NCI-H82 treated with DMSO at 0.1 percent for 48 hours (cell line): ENCODE results near the gene MACROD2.
A peak's percentile ranks its signal among the peaks of the same experiment; 100 is the strongest.
"Not testable (repeated sequence)": the region's sequence is repeated elsewhere in the genome, so short reads cannot be mapped to it uniquely, and the experiment has no call there.

Experiments
- DNase-seq: peaks from one replicate; lab custom pipeline; 2025; ENCODE audit not compliant: unreplicated experiment; lab: John Stamatoyannopoulos, UW

Gene MACROD2

GRCh38 chr20:15807271-15807670 lies 1812.0 kb downstream of the MACROD2 start:
- DNase-seq = no peak

- not testable (repeated sequence) for DNase-seq
These were observed 1812.5 kb downstream of the MACROD2 start for GRCh38 chr20:15807771-15808170.

GRCh38 chr20:15811951-15812350 lies 1816.6 kb downstream of the MACROD2 start:
- DNase-seq = peak; percentile 91

GRCh38 chr20:15812696-15813095 lies 1817.4 kb downstream of the MACROD2 start:
- DNase-seq = no peak

GRCh38 chr20:15814360-15814759 lies 1819.0 kb downstream of the MACROD2 start:
- no peak for DNase-seq

GRCh38 chr20:15814911-15815310 lies 1819.6 kb downstream of the MACROD2 start:
- DNase-seq = no peak

GRCh38 chr20:15817351-15817750 lies 1822.0 kb downstream of the MACROD2 start:
- no peak for DNase-seq

GRCh38 chr20:15818651-15819071 lies 1823.3 kb downstream of the MACROD2 start:
- no peak for DNase-seq

- DNase-seq = peak; percentile 99
These were observed 1828.4 kb downstream of the MACROD2 start for GRCh38 chr20:15823718-15824117.

- no peak for DNase-seq
These were observed 1832.3 kb downstream of the MACROD2 start for GRCh38 chr20:15827628-15828027.

GRCh38 chr20:15831201-15831600 lies 1835.9 kb downstream of the MACROD2 start:
- DNase-seq = no peak

GRCh38 chr20:15832512-15832911 lies 1837.2 kb downstream of the MACROD2 start:
- no peak for DNase-seq

GRCh38 chr20:15834857-15835256 lies 1839.5 kb downstream of the MACROD2 start:
- DNase-seq = peak; percentile 42

GRCh38 chr20:15835811-15836210 lies 1840.5 kb downstream of the MACROD2 start:
- DNase-seq = peak; percentile 97

- DNase-seq = no peak
These were observed 1841.3 kb downstream of the MACROD2 start for GRCh38 chr20:15836634-15837033.

- no peak for DNase-seq
These were observed 1842.2 kb downstream of the MACROD2 start for GRCh38 chr20:15837563-15837962.

GRCh38 chr20:15838466-15838865 lies 1843.2 kb downstream of the MACROD2 start:
- DNase-seq = no peak

- DNase-seq = no peak
These were observed 1845.5 kb downstream of the MACROD2 start for GRCh38 chr20:15840636-15841301.

- DNase-seq = no peak
These were observed 1847.6 kb downstream of the MACROD2 start for GRCh38 chr20:15842872-15843271.

GRCh38 chr20:15843777-15844176 lies 1848.5 kb downstream of the MACROD2 start:
- DNase-seq = no peak

GRCh38 chr20:15847196-15847784 lies 1852.0 kb downstream of the MACROD2 start:
- peak; percentile 94 for DNase-seq

- DNase-seq = peak; percentile 95
These were observed 1852.8 kb downstream of the MACROD2 start for GRCh38 chr20:15848126-15848525.
